HepG2 (cell line): ENCODE results near the gene LZTS2. TPM values are rescaled to one million over a fixed set of nuclear protein-coding genes. Genes with fewer than 3 reads are reported as not detected.
A peak's percentile ranks its signal among the peaks of the same experiment; 100 is the strongest.

Experiments
- ATAC-seq: fragments of 200-7000 bp; cut with Tn5 transposase; 3 replicates; pipeline ENCODE4 v1.9.1; 2020; ENCODE audit warnings: mild to moderate bottlenecking, moderate library complexity
- BruUV-seq: library from RNA; stranded (reverse); fragments of 400-500 nt; replicated peaks from 2 replicates; lab custom pipeline; 2021; lab: Mats Ljungman, UMichigan
- CTCF ChIA-PET: fragments of 300-600 bp; formaldehyde crosslinking; extraction: SDS; loops from one replicate; lab custom pipeline; 2021; ENCODE audit warnings: low total read pairs, inconsistent platforms, low intra/inter-chr PET ratio; lab: Yijun Ruan, JAX
- POLR2A ChIA-PET: fragments of 350-600 bp; sonication (Branson Sonifier 250); formaldehyde crosslinking; loops from one replicate; lab custom pipeline; 2020; ENCODE audit warnings: antibody characterized with exemption, inconsistent platforms; lab: Yijun Ruan, JAX
- DNase-seq: peaks from one replicate; pipeline ENCODE4 v3.0.0-alpha.2; 2015; ENCODE audit warnings: low spot score
- FAIRE-seq: peaks from 3 replicates; lab custom pipeline; 2011; peaks lifted over from hg19 to GRCh38; lab: Jason Lieb, UNC
- H2AFZ ChIP-seq: one replicate; pipeline ENCODE4 v1.6.1; 2011; ENCODE audit warnings: low read length, inconsistent platforms
- H3K27ac ChIP-seq: fragments of 300-600 bp; 3 replicates; pipeline ENCODE4 v1.8.0; 2011; ENCODE audit warnings: mixed run types, mild to moderate bottlenecking, mixed read lengths, low read length, inconsistent platforms; ENCODE audit not compliant: insufficient read depth; ENCODE audit errors: extremely low read length
- H3K27me3 ChIP-seq, 2 experiments: fragments of 200-600 bp in 1 of 2; 2 replicates in 1 of 2; 3 replicates in 1 of 2; pipeline versions ENCODE4 v1.6.0 to v1.8.0; 2011; ENCODE audit warnings: low read length in 2 of 2, mild to moderate bottlenecking in 2 of 2, moderate library complexity in 2 of 2, inconsistent platforms in 1 of 2; ENCODE audit not compliant: insufficient read depth in 2 of 2, control insufficient read depth in 1 of 2
- H3K36me3 ChIP-seq, 2 experiments: fragments of 200-600 bp in 1 of 2; replicated peaks in 1 of 2; 2 replicates in 1 of 2; 3 replicates in 1 of 2; pipeline versions ENCODE4 v1.5.1 to v1.8.0; 2011; ENCODE audit warnings: low read length in 2 of 2, inconsistent platforms in 1 of 2; ENCODE audit not compliant: insufficient read depth in 2 of 2, control insufficient read depth in 1 of 2
- H3K4me1 ChIP-seq: 2 replicates; pipeline ENCODE4 v1.5.1; 2012; ENCODE audit warnings: low read length, inconsistent platforms; ENCODE audit not compliant: insufficient read depth
- H3K4me2 ChIP-seq: 2 replicates; pipeline ENCODE4 v1.6.0; 2011; ENCODE audit warnings: low read depth, low read length, inconsistent platforms
- H3K4me3 ChIP-seq, 3 experiments: fragments of 200-600 bp in 1 of 3; sonication (generic), shearing (Covaris generic) in 1 of 3; replicated peaks in 1 of 3; 2 replicates each; pipeline ENCODE4 v1.5.1; 2011 to 2016; ENCODE audit warnings: low read length in 3 of 3, inconsistent platforms in 2 of 3, low read depth in 2 of 3, mild to moderate bottlenecking in 2 of 3, control low read depth in 1 of 3, mixed read lengths in 1 of 3; ENCODE audit not compliant: insufficient read depth in 1 of 3
- H3K79me2 ChIP-seq: one replicate; pipeline ENCODE4 v1.6.1; 2011; ENCODE audit warnings: low read length, inconsistent platforms; ENCODE audit not compliant: insufficient read depth
- H3K9ac ChIP-seq: 2 replicates; pipeline ENCODE4 v1.6.0; 2011; ENCODE audit warnings: mild to moderate bottlenecking, low read depth, low read length, inconsistent platforms; ENCODE audit not compliant: insufficient read depth
- H3K9me3 ChIP-seq: 2 replicates; pipeline ENCODE4 v1.5.1; 2012; ENCODE audit warnings: mild to moderate bottlenecking, low read length
- H4K20me1 ChIP-seq: 2 replicates; pipeline ENCODE4 v1.6.0; 2011; ENCODE audit warnings: inconsistent platforms, mild to moderate bottlenecking, low read length, moderate library complexity; ENCODE audit not compliant: insufficient read depth
- E2F5 ChIP-seq: sonication (generic); formaldehyde crosslinking; conservative IDR thresholded peaks from 2 replicates; pipeline ENCODE4 v1.4.0; 2020; ENCODE audit warnings: missing genetic modification reagents
- GATAD1 ChIP-seq: IDR thresholded peaks from 2 replicates; pipeline ENCODE4 v1.6.1; 2016; ENCODE audit warnings: missing genetic modification reagents, missing compliant biosample characterization
- GRHL1 ChIP-seq: sonication (generic); formaldehyde crosslinking; conservative IDR thresholded peaks from 2 replicates; pipeline ENCODE4 v1.8.0; 2022; ENCODE audit warnings: missing genetic modification reagents
- HOXA9 ChIP-seq: sonication (generic); formaldehyde crosslinking; IDR thresholded peaks from 2 replicates; pipeline ENCODE4 v1.8.1; 2022; ENCODE audit warnings: missing genetic modification reagents, mild to moderate bottlenecking, moderate library complexity, borderline replicate concordance
- KLF12 ChIP-seq: sonication (generic); formaldehyde crosslinking; IDR thresholded peaks from 2 replicates; pipeline ENCODE4 v1.4.0; 2020; ENCODE audit warnings: missing genetic modification reagents, borderline replicate concordance
- NCOA1 ChIP-seq: sonication (generic); formaldehyde crosslinking; IDR thresholded peaks from 2 replicates; pipeline ENCODE4 v1.9.0; 2021; ENCODE audit warnings: missing genetic modification reagents
- PCBP2 ChIP-seq: fragments of 200-400 bp; formaldehyde crosslinking; optimal IDR thresholded peaks from 2 replicates; pipeline ENCODE3; 2018; ENCODE audit warnings: low read length, low read depth; ENCODE audit not compliant: poor library complexity, severe bottlenecking
- SYNCRIP ChIP-seq: fragments of 200-400 bp; formaldehyde crosslinking; IDR thresholded peaks from 2 replicates; pipeline ENCODE4 v1.6.1; 2018; ENCODE audit warnings: mild to moderate bottlenecking, low read depth, low read length; ENCODE audit not compliant: insufficient read depth
- ZBTB40 ChIP-seq, 2 experiments: fragments of 450-650 bp in 1 of 2; sonication (generic) in 1 of 2; formaldehyde crosslinking in 1 of 2; IDR thresholded peaks; 2 replicates each; pipeline versions ENCODE4 v1.6.1 to v1.8.0; 2016 to 2022; ENCODE audit warnings: antibody characterized with exemption in 1 of 2, mild to moderate bottlenecking in 1 of 2, missing genetic modification reagents in 1 of 2
- ZFP90 ChIP-seq: sonication (generic); formaldehyde crosslinking; IDR thresholded peaks from 2 replicates; pipeline ENCODE4 v1.8.0; 2022; ENCODE audit warnings: missing genetic modification reagents, mild to moderate bottlenecking, inconsistent platforms, borderline replicate concordance
- WGBS: methylation state at CpG from one replicate; pipeline ENCODE4 v1.1.6; 2017; ENCODE audit warnings: low lambda C conversion rate; 5-methylcytosine and 5-hydroxymethylcytosine counted together
- in situ Hi-C: cut with HindIII; loops from 2 replicates; pipeline ENCODE4 v1.10.0; 2017; ENCODE audit warnings: low pct_unique_long_range_greater_than_20kb; ENCODE audit not compliant: extremely low pct_ligation_motif_present
- intact Hi-C: fragments of 100-400 bp; cut with micrococcal nuclease; formaldehyde crosslinking; loops from one replicate; pipeline ENCODE4 v1.10.0; 2022; ENCODE audit not compliant: unreplicated experiment
- polyA plus RNA-seq, 8 experiments: library from polyadenylated mRNA; depleted of rRNA in 3 of 8; stranded (reverse) in 7 of 8; unstranded in 1 of 8; fragments of >200 nt; fragmentation: Illumina TruSeq in 4 of 8; extraction: Trizol in 4 of 8; gene quantifications; 2 replicates each; pipeline versions ENCODE4 v1.2.1 to v1.2.3, GENCODE V29; 2011 to 2016; ENCODE audit warnings: low read depth in 4 of 8, missing spikeins in 1 of 8, mixed read lengths in 1 of 8; ENCODE audit not compliant: insufficient read depth in 1 of 8
- total RNA-seq, 5 experiments: library from RNA; depleted of rRNA; stranded (reverse); fragments of >200 nt; fragmentation: Illumina TruSeq; extraction: Trizol; gene quantifications; 2 replicates each; pipeline ENCODE4 v1.2.3, GENCODE V29; 2016; ENCODE audit warnings: low read depth in 1 of 5

The LZTS2 gene
- total and polyA plus RNA-seq, 2 of the 13 experiments (the other 11 are each of a cell fraction or from before 2014, with no cell fraction given) = 43.6 to 65.6 TPM

GRCh38 chr10:101042667-101043362, 43.2 kb downstream of the LZTS2 start:
- under 1% methylated on average over 35 of the region's 40 CpGs for WGBS
- no peaks in the 10 kb centered on the region for H3K9me3 ChIP-seq
- peak overlapping the region; percentile 87 for H3K27ac ChIP-seq
- ChIA-PET CTCF (interaction anchor here (0.7 to 4.2 kb wide), 2 partner anchors 25 to 27 kb away, joined by 3 to 45 read pairs; no protein-coding TSS in a partner anchor), POLR2A (interaction anchor here (0.7 to 5.9 kb wide), 15 partner anchors 8 to 99 kb away, joined by 3 to 141 read pairs (median 9); partner anchors contain the start of genes KAZALD1, PDZD7 and SFXN3)
- H3K9ac ChIP-seq = peak overlapping the region; percentile 78
- ATAC-seq (peak; percentile 90), FAIRE-seq (peak; percentile 84), DNase-seq (peak; percentile 94)
- H4K20me1 ChIP-seq = no peaks in the 10 kb centered on the region
- peak overlapping the region; percentile 12 for H2AFZ ChIP-seq
- in situ Hi-C loops (no loop called here), intact Hi-C loops (no loop called here)
- H3K79me2 ChIP-seq = no peaks in the 10 kb centered on the region
- H3K4me2 ChIP-seq = peak overlapping the region; percentile 89
- H3K4me1 ChIP-seq = peaks cover 61% of the 10 kb centered on the region
- H3K27me3 ChIP-seq = no peaks in the 10 kb centered on the region; a peak in 1 of 5 replicates
- BruUV-seq = no TSS peak
- peak overlapping the region; percentile 51 to 74 (median 52) for H3K4me3 ChIP-seq
- H3K36me3 ChIP-seq = peaks cover 1 to 7% of the 10 kb centered on the region in 2 experiments; a peak in 2 of 5 replicates
- TF ChIP-seq PCBP2 (no peak), KLF12 (CRISPR knock-in tag) (no peak), HOXA9 (CRISPR knock-in tag) (no peak), SYNCRIP (no peak), NCOA1 (CRISPR knock-in tag) (no peak), ZFP90 (CRISPR knock-in tag) (peak; percentile 57; the same call in 1 of the 2 replicates), GATAD1 (CRISPR knock-in tag) (peak; percentile 64), GRHL1 (CRISPR knock-in tag) (no peak), E2F5 (no peak), ZBTB40 (IDR thresholded peaks at IDR 0.05) (no peak), ZBTB40 (CRISPR knock-in tag; IDR thresholded peaks at IDR 0.05) (0 out of 2 replicates have a peak, but pooled peaks have one; percentile 49)
